ENCODE results near the gene MPI. TPM values are rescaled to one million over a fixed set of nuclear protein-coding genes. Genes with fewer than 3 reads are reported as not detected.

The MPI gene
- total RNA-seq, 1 donor from 2014 or later = 77.7 TPM

DNA sequence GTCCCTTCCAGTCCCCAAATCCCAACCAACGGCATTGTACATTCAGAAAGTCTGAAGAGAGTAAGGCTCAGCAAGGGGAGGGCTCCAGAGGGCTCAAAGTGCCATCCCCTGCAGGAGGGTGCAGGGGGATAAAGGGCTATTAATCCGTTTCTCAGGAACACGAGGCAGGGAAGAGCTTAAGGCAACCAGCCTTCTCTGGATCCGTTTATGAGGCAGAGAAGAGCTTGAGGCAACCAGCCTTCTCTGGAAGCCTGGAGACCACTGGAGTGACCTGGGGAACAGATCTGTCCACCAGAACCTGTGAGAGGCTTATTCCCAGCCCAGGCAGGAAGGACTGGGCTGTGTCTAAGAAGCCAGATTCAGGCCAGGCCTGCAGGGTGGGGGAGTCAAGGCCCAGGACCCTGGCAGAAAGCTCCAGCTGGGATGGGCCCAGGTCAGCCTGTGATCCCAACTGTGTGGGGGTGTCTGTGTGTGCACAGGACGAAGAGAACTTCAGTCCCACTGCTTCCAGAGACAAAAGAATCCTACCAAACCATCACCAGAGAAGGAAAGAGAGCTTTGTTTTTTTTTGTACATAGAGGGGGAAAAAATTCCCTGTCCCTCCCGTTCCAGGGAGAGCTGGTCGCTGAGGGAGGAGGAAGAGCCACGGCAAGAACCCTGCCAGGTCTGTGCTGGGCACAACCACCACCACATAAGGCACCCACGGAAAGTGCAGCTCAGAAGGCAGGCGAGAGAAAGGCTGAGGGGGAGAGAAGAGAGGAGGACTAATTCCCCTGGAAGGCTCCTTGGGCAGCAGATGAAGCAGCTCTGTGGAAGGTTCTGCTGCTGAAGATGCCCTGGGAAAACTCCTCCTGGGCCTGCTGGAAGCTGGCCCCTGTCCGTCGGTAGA, 45.3 kb upstream of the MPI start:
- peak overlapping the region; percentile 55 for H3K27ac Mint-ChIP-seq
- Histone ChIP-seq H3K27me3 (no peaks in the 10 kb centered on the region), H3K4me2 (peak overlapping the region; percentile 79), H3K79me2 (ENCODE audit: low read depth) (no peaks in the 10 kb centered on the region), H3K4me3 (no peak overlapping the region), H3K4me1 (peaks cover 18% of the 10 kb centered on the region), H3K9ac (no peak overlapping the region), H2AFZ (replicated peaks) (no peak overlapping the region), H3K27ac (peak overlapping the region; percentile 84), H3F3A (ENCODE audit: low read depth) (peaks cover 24% of the 10 kb centered on the region), H3K36me3 (no peaks in the 10 kb centered on the region), H4K20me1 (ENCODE audit: low read depth) (peaks cover 12% of the 10 kb centered on the region), H3K9me3 (ENCODE audit: low read depth) (no peaks in the 10 kb centered on the region)
- peak; percentile 72 for DNase-seq (ENCODE audit: low spot score)
- no peaks in the 10 kb centered on the region for H3K9me3 Mint-ChIP-seq
- TF ChIP-seq EZH2phosphoT487 (IDR thresholded peaks at IDR 0.05) = no peak
- H3K36me3 Mint-ChIP-seq = peaks cover 13% of the 10 kb centered on the region
- H3K4me3 Mint-ChIP-seq = no peak overlapping the region
- peaks cover 7% of the 10 kb centered on the region for H3K27me3 Mint-ChIP-seq (ENCODE audit: insufficient read depth, low read depth)
- H3K4me1 Mint-ChIP-seq = peaks cover 38% of the 10 kb centered on the region

DNA sequence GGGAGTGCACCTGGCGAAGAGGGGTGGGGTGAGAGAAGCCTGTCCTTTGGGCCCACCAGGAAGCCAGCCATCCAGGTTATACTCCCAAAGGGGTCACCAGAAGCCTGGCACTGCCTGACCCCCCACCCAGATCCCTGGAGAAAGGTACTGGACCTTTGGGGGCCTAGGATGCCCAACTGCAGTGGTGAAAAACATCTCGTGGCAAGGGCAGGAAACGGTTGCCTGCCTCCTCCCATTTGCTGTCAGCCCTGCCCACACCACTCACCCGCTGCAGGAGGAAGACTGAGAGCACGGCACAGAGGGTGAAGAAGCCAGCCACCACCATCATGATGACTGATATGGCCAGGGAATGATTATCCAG, 44.7 kb upstream of the MPI start:
- H3K27ac Mint-ChIP-seq = peak overlapping the region; percentile 78
- Histone ChIP-seq H3K9ac (no peak overlapping the region), H4K20me1 (ENCODE audit: low read depth) (peaks cover 9% of the 10 kb centered on the region), H3K9me3 (ENCODE audit: low read depth) (no peaks in the 10 kb centered on the region), H3F3A (ENCODE audit: low read depth) (peaks cover 24% of the 10 kb centered on the region), H3K79me2 (ENCODE audit: low read depth) (no peaks in the 10 kb centered on the region), H3K27me3 (no peaks in the 10 kb centered on the region), H3K36me3 (no peaks in the 10 kb centered on the region), H2AFZ (replicated peaks) (no peak overlapping the region), H3K27ac (no peak overlapping the region), H3K4me3 (no peak overlapping the region), H3K4me2 (no peak overlapping the region), H3K4me1 (peaks cover 18% of the 10 kb centered on the region)
- H3K27me3 Mint-ChIP-seq (ENCODE audit: insufficient read depth, low read depth) = peaks cover 7% of the 10 kb centered on the region
- peaks cover 36% of the 10 kb centered on the region for H3K4me1 Mint-ChIP-seq
- TF ChIP-seq, protein P1, sequence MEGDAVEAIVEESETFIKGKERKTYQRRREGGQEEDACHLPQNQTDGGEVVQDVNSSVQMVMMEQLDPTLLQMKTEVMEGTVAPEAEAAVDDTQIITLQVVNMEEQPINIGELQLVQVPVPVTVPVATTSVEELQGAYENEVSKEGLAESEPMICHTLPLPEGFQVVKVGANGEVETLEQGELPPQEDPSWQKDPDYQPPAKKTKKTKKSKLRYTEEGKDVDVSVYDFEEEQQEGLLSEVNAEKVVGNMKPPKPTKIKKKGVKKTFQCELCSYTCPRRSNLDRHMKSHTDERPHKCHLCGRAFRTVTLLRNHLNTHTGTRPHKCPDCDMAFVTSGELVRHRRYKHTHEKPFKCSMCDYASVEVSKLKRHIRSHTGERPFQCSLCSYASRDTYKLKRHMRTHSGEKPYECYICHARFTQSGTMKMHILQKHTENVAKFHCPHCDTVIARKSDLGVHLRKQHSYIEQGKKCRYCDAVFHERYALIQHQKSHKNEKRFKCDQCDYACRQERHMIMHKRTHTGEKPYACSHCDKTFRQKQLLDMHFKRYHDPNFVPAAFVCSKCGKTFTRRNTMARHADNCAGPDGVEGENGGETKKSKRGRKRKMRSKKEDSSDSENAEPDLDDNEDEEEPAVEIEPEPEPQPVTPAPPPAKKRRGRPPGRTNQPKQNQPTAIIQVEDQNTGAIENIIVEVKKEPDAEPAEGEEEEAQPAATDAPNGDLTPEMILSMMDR (IDR thresholded peaks at IDR 0.05) = no peak
- no peak for TF ChIP-seq EZH2 (IDR thresholded peaks at IDR 0.05)
- no peak for TF ChIP-seq EZH2phosphoT487 (IDR thresholded peaks at IDR 0.05)
- H3K4me3 Mint-ChIP-seq = no peak overlapping the region
- H3K9me3 Mint-ChIP-seq = no peaks in the 10 kb centered on the region
- H3K36me3 Mint-ChIP-seq = peaks cover 13% of the 10 kb centered on the region
- DNase-seq (ENCODE audit: low spot score) = no peak

DNA sequence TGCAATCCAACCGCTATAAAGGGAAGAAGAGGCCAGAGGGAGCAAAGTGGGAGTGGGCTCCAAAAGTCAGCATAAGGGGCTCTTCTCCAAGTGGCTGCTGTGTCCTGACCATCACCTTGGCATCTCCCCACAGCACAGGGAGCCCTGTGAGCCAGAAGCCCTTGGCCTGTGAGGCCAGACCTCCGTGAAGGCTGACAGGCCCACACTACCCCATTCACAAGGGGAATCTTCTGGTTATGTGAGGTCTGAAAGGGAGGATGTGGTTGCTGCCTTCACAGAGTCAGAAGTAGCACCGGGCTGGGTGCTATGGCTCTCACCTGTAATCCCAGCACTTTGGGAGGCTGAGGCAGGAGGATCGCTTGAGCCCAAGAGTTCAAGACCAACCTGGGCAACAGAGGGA, 44.3 kb upstream of the MPI start:
- no peak overlapping the region for H2AFZ ChIP-seq (replicated peaks)
- H3F3A ChIP-seq (ENCODE audit: low read depth) = peaks cover 24% of the 10 kb centered on the region
- TF ChIP-seq EZH2 (IDR thresholded peaks at IDR 0.05) (no peak), EZH2phosphoT487 (IDR thresholded peaks at IDR 0.05) (no peak)
- TF ChIP-seq, protein P1 (IDR thresholded peaks at IDR 0.05) = no peak
- DNase-seq (ENCODE audit: low spot score) = no peak
- H3K27me3 ChIP-seq = no peaks in the 10 kb centered on the region
- peaks cover 18% of the 10 kb centered on the region for H3K4me1 ChIP-seq
- no peak overlapping the region for H3K4me3 Mint-ChIP-seq
- no peak overlapping the region for H3K9ac ChIP-seq
- peaks cover 35% of the 10 kb centered on the region for H3K4me1 Mint-ChIP-seq
- no peaks in the 10 kb centered on the region for H3K36me3 ChIP-seq
- peaks cover 8% of the 10 kb centered on the region for H4K20me1 ChIP-seq (ENCODE audit: low read depth)
- no peaks in the 10 kb centered on the region for H3K9me3 ChIP-seq (ENCODE audit: low read depth)
- H3K27ac Mint-ChIP-seq = no peak overlapping the region
- no peak overlapping the region for H3K4me2 ChIP-seq
- no peak overlapping the region for H3K4me3 ChIP-seq
- H3K27me3 Mint-ChIP-seq (ENCODE audit: insufficient read depth, low read depth) = peaks cover 7% of the 10 kb centered on the region
- H3K36me3 Mint-ChIP-seq = peaks cover 13% of the 10 kb centered on the region
- H3K79me2 ChIP-seq (ENCODE audit: low read depth) = no peaks in the 10 kb centered on the region
- H3K27ac ChIP-seq = no peak overlapping the region
- no peaks in the 10 kb centered on the region for H3K9me3 Mint-ChIP-seq

DNA sequence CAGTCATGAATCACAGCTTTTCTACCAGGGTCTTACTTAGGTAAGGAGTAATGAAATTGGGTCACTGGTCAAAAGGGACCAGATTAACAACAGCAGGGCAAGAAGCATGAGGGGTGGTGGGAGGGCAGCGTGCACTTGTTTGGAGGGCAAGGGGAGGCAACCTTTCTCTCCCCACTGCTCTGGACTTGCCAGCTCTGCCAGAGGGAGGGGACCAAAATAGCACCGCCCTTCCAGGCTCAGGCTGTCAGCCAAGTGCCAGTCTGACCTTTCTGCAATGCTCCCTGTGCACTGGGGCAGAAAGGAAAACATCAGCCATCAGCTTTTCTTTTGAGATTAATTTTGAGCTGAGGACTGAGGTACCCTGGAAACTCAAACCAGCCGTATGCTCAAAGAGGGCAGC, 42.4 kb upstream of the MPI start:
- no peak overlapping the region for H3K9ac ChIP-seq
- H3K79me2 ChIP-seq (ENCODE audit: low read depth) = no peaks in the 10 kb centered on the region
- TF ChIP-seq EZH2phosphoT487 (IDR thresholded peaks at IDR 0.05) = no peak
- no peak for TF ChIP-seq EZH2 (IDR thresholded peaks at IDR 0.05)
- TF ChIP-seq, protein P1 (IDR thresholded peaks at IDR 0.05) = no peak
- H3K4me3 ChIP-seq = no peak overlapping the region
- H3K27ac Mint-ChIP-seq = no peak overlapping the region
- H3K9me3 ChIP-seq (ENCODE audit: low read depth) = no peaks in the 10 kb centered on the region
- H3K4me1 ChIP-seq = peaks cover 18% of the 10 kb centered on the region
- peak overlapping the region; percentile 59 for H3K4me3 Mint-ChIP-seq
- H3K36me3 ChIP-seq = no peaks in the 10 kb centered on the region
- H2AFZ ChIP-seq (replicated peaks) = no peak overlapping the region
- H3K36me3 Mint-ChIP-seq = peaks cover 17% of the 10 kb centered on the region
- no peaks in the 10 kb centered on the region for H3K27me3 ChIP-seq
- no peak overlapping the region for H3K27ac ChIP-seq
- peaks cover 24% of the 10 kb centered on the region for H3F3A ChIP-seq (ENCODE audit: low read depth)
- peaks cover 18% of the 10 kb centered on the region for H3K4me1 Mint-ChIP-seq
- no peak for DNase-seq (ENCODE audit: low spot score)
- H3K9me3 Mint-ChIP-seq = no peaks in the 10 kb centered on the region
- no peak overlapping the region for H3K4me2 ChIP-seq
- H4K20me1 ChIP-seq (ENCODE audit: low read depth) = no peaks in the 10 kb centered on the region
- peaks cover 2% of the 10 kb centered on the region for H3K27me3 Mint-ChIP-seq (ENCODE audit: insufficient read depth, low read depth)
